H1 (cell line): ENCODE results near the gene LIFR. TPM values are rescaled to one million over a fixed set of nuclear protein-coding genes. Genes with fewer than 3 reads are reported as not detected.

Experiments used
- CTBP2 ChIP-seq: IDR thresholded peaks from 2 replicates; pipeline ENCODE4 v1.7.0; 2011; ENCODE audit warnings: borderline replicate concordance, mild to moderate bottlenecking, moderate library complexity, mixed read lengths, low read length; ENCODE audit not compliant: insufficient read depth, insufficient read length
- EP300 ChIP-seq, 2 experiments: IDR thresholded peaks; 1 replicate in 1 of 2; 2 replicates in 1 of 2; pipeline ENCODE4 v1.6.1; 2011 to 2012; ENCODE audit warnings: low read depth in 2 of 2, low read length in 2 of 2, mild to moderate bottlenecking in 2 of 2, borderline replicate concordance in 1 of 2, inconsistent platforms in 1 of 2, moderate library complexity in 1 of 2
- KDM4A ChIP-seq: IDR thresholded peaks from one replicate; pipeline ENCODE4 v1.7.1; 2012; ENCODE audit warnings: low read depth, mild to moderate bottlenecking, moderate library complexity, low read length, inconsistent platforms; ENCODE audit not compliant: severe bottlenecking
- SIRT6 ChIP-seq: IDR thresholded peaks from one replicate; pipeline ENCODE4 v1.7.1; 2012; ENCODE audit warnings: low read length, inconsistent platforms
- TBP ChIP-seq: IDR thresholded peaks from 2 replicates; pipeline ENCODE4 v1.6.1; 2011; ENCODE audit warnings: low read depth, low read length, improper control_type of control experiment
- polyA plus RNA-seq, 7 experiments: library from polyadenylated mRNA; depleted of rRNA in 3 of 7; stranded (reverse) in 5 of 7; unstranded in 2 of 7; fragments of >200 nt in 5 of 7; fragments of 200-250 nt in 2 of 7; gene quantifications; 1 replicate in 5 of 7; 2 replicates in 1 of 7; 4 replicates in 1 of 7; pipeline versions ENCODE4 v1.2.1 to v1.2.3, GENCODE V29; 2011 to 2013; ENCODE audit warnings: missing spikeins in 2 of 7, mixed read lengths in 2 of 7
- total RNA-seq: library from RNA; stranded (reverse); fragmentation: NEBNext Ultra II Directional; extraction: Animal tissue kit (Norgen Biotek cat#: 25700); gene quantifications from 2 replicates; pipeline ENCODE4 v1.2.1, GENCODE V29; 2021

The LIFR gene
- total and polyA plus RNA-seq, 2 of the 8 experiments (the other 6 are each of a cell fraction or from before 2014, with no cell fraction given): 2.0 to 18.9 TPM

DNA sequence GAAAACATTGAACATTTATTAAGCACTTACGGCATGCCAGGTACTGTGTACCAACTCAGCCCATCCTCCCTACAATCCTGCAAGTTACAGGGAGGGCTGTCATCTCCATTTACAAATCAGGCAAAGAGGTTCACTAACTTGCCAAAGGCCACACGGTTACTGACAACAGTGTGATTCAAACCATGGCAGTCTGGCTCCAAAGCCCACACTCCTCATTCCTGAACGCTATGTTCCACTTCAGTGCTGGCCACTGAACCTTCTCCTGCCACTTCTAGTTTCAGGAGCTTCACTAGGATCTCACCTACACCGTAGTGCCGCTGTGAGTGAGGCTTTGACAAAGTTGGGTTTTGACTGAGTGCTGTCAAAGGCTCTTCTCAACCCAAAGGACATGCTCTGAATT is 7.2 kb upstream of the LIFR start (continued):
- TF ChIP-seq KDM4A (no peak), SIRT6 (no peak), TBP (no peak), EP300 (IDR thresholded peaks at IDR 0.05; ENCODE audit: borderline replicate concordance in 1 of 2, low read depth in 2 of 2, low read length in 2 of 2) (no peak), CTBP2 (no peak)
